Prostate gland (tissue), 2 donors: ENCODE results near the gene SEC24B. TPM values are rescaled to one million over a fixed set of nuclear protein-coding genes. Genes with fewer than 3 reads are reported as not detected.
A peak's percentile ranks its signal among the peaks of the same experiment; 100 is the strongest.

Experiments used
- DNase-seq: peaks from one replicate; pipeline ENCODE4 v3.0.0-alpha.2; 2019; ENCODE audit warnings: low spot score
- H3K27ac ChIP-seq, 2 donors: fragments of 200-600 bp; sonication (generic); 2 replicates each; pipeline ENCODE4 v1.5.1; 2017 to 2019
- H3K27me3 ChIP-seq: fragments of 200-600 bp; sonication (generic); replicated peaks from 2 replicates; pipeline ENCODE4 v1.5.1; 2019; ENCODE audit not compliant: insufficient read depth
- H3K36me3 ChIP-seq, 2 donors: fragments of 200-600 bp; sonication (generic); 1 replicate in 1 of 2; 2 replicates in 1 of 2; pipeline versions ENCODE4 v1.5.1 to v1.8.1; 2017 to 2019
- H3K4me1 ChIP-seq: fragments of 200-600 bp; sonication (generic); replicated peaks from 2 replicates; pipeline ENCODE4 v1.5.1; 2019
- H3K4me3 ChIP-seq, 2 donors: fragments of 200-600 bp; sonication (generic); 2 replicates each; pipeline ENCODE4 v1.5.1; 2017 to 2019
- H3K9me3 ChIP-seq: fragments of 200-600 bp; sonication (generic); 2 replicates; pipeline ENCODE4 v1.5.1; 2017
- CTCF ChIP-seq, 4 experiments: fragments of 200-600 bp in 2 of 4; fragments of 450-650 bp in 2 of 4; sonication (generic) in 2 of 4; IDR thresholded peaks; 1 replicate in 3 of 4; 2 replicates in 1 of 4; pipeline ENCODE4 v1.5.1; 2016 to 2019; ENCODE audit warnings: antibody characterized with exemption in 4 of 4, mild to moderate bottlenecking in 2 of 4, moderate library complexity in 2 of 4
- POLR2A ChIP-seq: fragments of 450-650 bp; IDR thresholded peaks from one replicate; pipeline ENCODE4 v1.6.1; 2016; ENCODE audit warnings: antibody characterized with exemption, mild to moderate bottlenecking
- POLR2AphosphoS5 ChIP-seq: sonication (generic); formaldehyde crosslinking; IDR thresholded peaks from one replicate; pipeline ENCODE4 v1.6.1; 2017; ENCODE audit warnings: antibody characterized with exemption
- WGBS: methylation state at CpG from one replicate; pipeline ENCODE4 v1.1.5; 2018; 5-methylcytosine and 5-hydroxymethylcytosine counted together
- intact Hi-C: fragments of 100-400 bp; cut with DNase I; formaldehyde crosslinking; loops from one replicate; pipeline ENCODE4 v1.14.2; 2022
- microRNA counts, 2 donors: library from miRNA; unstranded; fragments of <30 nt; microRNA quantifications; one replicate each; lab custom pipeline; 2016 to 2017
- microRNA-seq: library from miRNA; unstranded; fragments of <30 nt; microRNA quantifications from one replicate; pipeline ENCODE4, GENCODE V29; 2016
- small RNA-seq, 2 donors: library from RNA; depleted of rRNA; stranded (forward); fragments of <200 nt; gene quantifications; one replicate each; pipeline ENCODE3, GENCODE V24; 2016
- total RNA-seq, 2 donors: library from RNA; depleted of rRNA; stranded (reverse); fragments of >200 nt; gene quantifications; one replicate each; pipeline ENCODE4 v1.1.0, GENCODE V29; 2016

Gene SEC24B
- total RNA-seq, 2 donors from 2014 or later: 27.6 to 44.1 TPM

GRCh38 chr4:109588176-109588575 lies 154.6 kb downstream of the SEC24B start:
- Histone ChIP-seq H3K9me3 (no peaks in the 10 kb centered on the region), H3K27me3 (no peaks in the 10 kb centered on the region), H3K36me3 (no peaks in the 10 kb centered on the region), H3K27ac (no peak overlapping the region), H3K4me3 (no peak overlapping the region), H3K4me1 (no peaks in the 10 kb centered on the region)
- 82% methylated on average over 4 of the region's 4 CpGs for WGBS
- DNase-seq: no peak
- intact Hi-C loops: no loop called here
- TF ChIP-seq POLR2AphosphoS5: no peak
- TF ChIP-seq POLR2A: no peak
- TF ChIP-seq CTCF (IDR thresholded peaks at IDR 0.05): no peak

- TF ChIP-seq POLR2AphosphoS5 (no peak), POLR2A (no peak), CTCF (IDR thresholded peaks at IDR 0.05) (no peak)
- intact Hi-C loops: no loop called here
- no peak overlapping the region for H3K27ac ChIP-seq
- no peak for DNase-seq
- 56% methylated on average over 2 of the region's 2 CpGs for WGBS
- H3K4me1 ChIP-seq: no peaks in the 10 kb centered on the region
- no peaks in the 10 kb centered on the region for H3K9me3 ChIP-seq
- H3K27me3 ChIP-seq: no peaks in the 10 kb centered on the region
- no peak overlapping the region for H3K4me3 ChIP-seq
- no peaks in the 10 kb centered on the region for H3K36me3 ChIP-seq
Measured at GRCh38 chr4:109589119-109589518, 155.5 kb downstream of the SEC24B start.

- Histone ChIP-seq H3K27me3 (no peaks in the 10 kb centered on the region), H3K27ac (no peak overlapping the region), H3K9me3 (no peaks in the 10 kb centered on the region), H3K4me1 (no peaks in the 10 kb centered on the region), H3K4me3 (no peak overlapping the region), H3K36me3 (no peaks in the 10 kb centered on the region)
- DNase-seq: no peak
- intact Hi-C loops: no loop called here
- TF ChIP-seq POLR2A (no peak), POLR2AphosphoS5 (no peak)
- 51% methylated on average over 2 of the region's 2 CpGs for WGBS
Measured at GRCh38 chr4:109589605-109590004, 156.0 kb downstream of the SEC24B start.

MicroRNA genes within 50 kb of the gene (microRNA counts, 767-probe panel; counts per million panel counts)
- 2,536 to 2,705 counts per million in 2 donors for microRNA hsa-miR-576-3p (lab: Ali Mortazavi, UCI)
- 0 to 1,014 counts per million in 2 donors for microRNA hsa-miR-576-5p (lab: Ali Mortazavi, UCI)

Small RNA genes within 50 kb of the gene (microRNA-seq; reads per million reads assigned to microRNA genes)
- 3.2 reads per million, percentile 37 among the genes with 10 or more reads in this experiment for gene MIR576

Small RNA genes within 50 kb of the gene (small RNA-seq; reads per million reads assigned to genes)
- 0.40 to 0.75 reads per million in 2 donors for gene MIR576
- 0 reads per million in 2 donors for gene RN7SL55P

Other genes starting within 250 kb of the SEC24B start
- gene COL25A1, start 131.2 kb upstream of the SEC24B start, total RNA-seq: 1 to 10 TPM in 1 of 2 donors, under 1 TPM in 1; 0.73 to 2.8 TPM
- 10 to 100 TPM; 15.5 to 18.5 TPM for gene MCUB, start 126.4 kb downstream of the SEC24B start, total RNA-seq